GM20000 (cell line): ENCODE data around the gene PYGM.

Experiments
- DNase-seq: peaks from one replicate; pipeline ENCODE4 v3.0.0; 2012; ENCODE audit warnings: low spot score
- TF ChIP-seq, protein P1 (sequence below): IDR thresholded peaks from 2 replicates; pipeline ENCODE4 v1.5.1; 2012; ENCODE audit warnings: mild to moderate bottlenecking, control low read depth; ENCODE audit errors: extremely low read depth, missing control alignments

Gene PYGM

DNA sequence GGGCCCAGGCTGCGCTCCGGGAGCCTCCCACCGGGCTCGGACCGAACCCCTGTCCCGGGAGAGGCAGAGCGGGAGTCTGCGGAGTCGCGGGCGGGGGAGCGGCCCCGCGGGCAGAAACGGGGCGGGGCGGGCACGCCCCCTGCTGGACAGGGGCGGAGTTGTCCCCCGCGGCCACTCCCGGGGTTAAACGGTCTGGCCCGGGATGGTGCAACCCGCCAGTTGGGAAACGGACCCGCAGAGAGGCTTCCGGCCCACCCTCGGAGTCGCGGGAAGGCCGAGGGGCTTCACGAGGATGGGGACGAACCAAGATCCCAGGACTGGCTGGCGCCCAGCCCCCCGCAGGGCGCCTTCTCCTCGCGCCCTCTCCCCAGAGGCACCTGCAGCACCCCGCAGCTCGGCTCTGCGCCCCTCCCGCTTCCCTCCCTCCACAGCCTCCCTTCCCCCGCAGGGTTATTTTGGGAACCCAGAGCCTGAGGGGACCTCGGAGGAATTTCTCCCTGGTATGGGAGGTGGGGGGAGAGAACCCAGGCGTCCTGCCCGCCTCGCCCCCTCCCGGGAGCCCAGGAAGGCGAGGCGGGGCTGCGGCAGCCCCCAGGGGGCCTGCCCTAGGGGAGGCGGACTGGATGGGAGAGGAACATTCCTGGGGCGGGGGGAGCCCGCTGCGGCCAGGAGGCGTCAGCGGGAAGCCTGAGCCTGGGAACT, 16.7 kb downstream of the PYGM start:
- TF ChIP-seq, protein P1, sequence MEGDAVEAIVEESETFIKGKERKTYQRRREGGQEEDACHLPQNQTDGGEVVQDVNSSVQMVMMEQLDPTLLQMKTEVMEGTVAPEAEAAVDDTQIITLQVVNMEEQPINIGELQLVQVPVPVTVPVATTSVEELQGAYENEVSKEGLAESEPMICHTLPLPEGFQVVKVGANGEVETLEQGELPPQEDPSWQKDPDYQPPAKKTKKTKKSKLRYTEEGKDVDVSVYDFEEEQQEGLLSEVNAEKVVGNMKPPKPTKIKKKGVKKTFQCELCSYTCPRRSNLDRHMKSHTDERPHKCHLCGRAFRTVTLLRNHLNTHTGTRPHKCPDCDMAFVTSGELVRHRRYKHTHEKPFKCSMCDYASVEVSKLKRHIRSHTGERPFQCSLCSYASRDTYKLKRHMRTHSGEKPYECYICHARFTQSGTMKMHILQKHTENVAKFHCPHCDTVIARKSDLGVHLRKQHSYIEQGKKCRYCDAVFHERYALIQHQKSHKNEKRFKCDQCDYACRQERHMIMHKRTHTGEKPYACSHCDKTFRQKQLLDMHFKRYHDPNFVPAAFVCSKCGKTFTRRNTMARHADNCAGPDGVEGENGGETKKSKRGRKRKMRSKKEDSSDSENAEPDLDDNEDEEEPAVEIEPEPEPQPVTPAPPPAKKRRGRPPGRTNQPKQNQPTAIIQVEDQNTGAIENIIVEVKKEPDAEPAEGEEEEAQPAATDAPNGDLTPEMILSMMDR: peak; percentile 68
- peak; percentile 96 for DNase-seq

DNA sequence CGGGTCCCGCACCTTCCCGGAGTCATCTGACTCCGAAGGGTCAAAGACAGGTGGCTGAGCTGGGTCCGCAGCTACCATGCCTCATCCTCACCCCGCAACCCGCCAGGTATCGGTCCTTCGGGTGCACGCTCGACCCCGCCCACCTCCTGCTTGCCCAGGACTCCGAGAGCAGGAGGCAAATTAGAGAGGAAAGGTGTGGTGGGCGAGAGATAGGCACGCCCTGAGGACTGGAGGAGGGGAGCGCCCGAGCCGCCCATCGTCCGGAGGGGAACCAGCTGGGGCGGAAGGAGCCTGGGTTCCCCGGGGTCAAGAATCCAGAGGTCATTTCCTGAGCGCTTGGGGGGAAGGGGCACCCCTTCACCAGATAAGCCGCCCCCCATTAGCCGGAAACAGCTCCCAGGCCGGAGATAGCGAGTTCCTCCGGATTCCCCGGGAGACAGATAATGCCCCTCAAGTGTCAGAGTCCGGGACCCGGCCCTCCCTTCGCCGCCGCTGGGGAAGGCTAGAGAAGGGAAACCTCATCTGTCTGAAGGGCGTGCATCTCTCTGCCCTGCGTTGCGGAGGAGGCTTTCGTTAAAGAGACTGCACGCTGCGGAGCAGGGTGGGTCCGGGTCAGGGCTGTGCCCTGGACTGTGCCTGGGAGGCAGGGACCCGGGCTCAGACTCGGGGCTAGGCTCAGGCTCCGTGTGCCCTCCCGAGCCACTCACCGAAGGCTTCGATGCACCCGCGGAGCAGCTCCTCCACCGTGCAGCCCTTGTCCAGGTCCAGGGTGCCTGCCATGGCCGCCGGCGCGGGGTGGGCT, 17.5 kb downstream of the PYGM start:
- peak; percentile 74 for DNase-seq
- TF ChIP-seq, protein P1: no peak

DNA sequence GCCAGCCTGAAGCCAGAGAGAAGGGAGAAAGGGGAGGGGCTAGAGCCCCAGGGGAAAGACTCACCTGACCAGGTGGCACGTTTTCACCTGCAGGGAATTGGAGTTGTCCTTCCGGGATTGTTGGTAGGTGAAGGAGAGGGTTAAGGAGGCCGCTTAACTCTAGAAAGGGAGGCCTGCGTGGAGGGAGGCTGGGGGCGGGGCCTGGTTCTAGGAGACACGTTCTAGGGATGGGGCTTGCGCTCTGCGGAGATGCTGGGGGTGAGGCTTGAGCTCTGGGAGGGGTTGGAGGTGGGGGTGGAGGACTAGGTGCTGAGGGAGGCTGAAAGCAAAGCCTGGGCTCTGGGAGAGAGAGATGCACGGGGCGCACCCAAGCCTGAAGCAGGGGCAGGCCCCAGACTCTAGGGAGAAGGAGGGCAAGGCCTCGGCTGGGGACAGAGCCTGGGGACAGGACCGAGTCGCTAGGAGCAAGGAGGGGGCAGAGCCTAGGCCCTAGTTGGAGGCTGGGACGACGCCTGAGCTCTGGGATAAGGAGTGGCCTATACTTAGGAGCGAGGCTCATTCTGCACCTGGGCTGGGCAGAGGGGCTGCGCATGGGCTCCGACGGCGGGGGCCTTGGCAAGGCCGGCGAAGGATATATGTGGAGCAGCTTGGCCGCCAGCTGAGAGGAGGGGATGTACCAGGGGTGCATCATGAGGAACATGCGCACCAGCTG, 18.2 kb downstream of the PYGM start:
- TF ChIP-seq, protein P1: no peak
- DNase-seq: no peak

DNA sequence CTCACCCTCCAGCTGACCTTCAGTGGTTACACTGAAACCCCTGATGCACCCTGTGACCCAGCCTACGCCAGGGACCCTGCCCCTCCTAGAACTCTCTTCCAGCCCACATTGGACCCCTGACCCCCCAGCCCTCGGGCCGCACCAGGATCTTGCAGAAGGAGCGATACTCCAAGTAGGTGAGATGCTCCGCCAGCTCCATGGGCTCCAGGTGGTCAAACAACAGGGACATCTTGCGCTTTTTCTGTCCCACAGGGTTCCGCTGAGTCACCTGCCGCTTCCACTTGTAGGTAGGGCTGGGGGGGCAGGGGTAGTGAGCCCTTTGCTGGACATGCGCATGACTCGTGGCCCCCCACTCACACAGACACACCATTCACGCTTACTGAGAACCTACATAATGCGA, 19.9 kb downstream of the PYGM start:
- TF ChIP-seq, protein P1: no peak
- no peak for DNase-seq

DNA sequence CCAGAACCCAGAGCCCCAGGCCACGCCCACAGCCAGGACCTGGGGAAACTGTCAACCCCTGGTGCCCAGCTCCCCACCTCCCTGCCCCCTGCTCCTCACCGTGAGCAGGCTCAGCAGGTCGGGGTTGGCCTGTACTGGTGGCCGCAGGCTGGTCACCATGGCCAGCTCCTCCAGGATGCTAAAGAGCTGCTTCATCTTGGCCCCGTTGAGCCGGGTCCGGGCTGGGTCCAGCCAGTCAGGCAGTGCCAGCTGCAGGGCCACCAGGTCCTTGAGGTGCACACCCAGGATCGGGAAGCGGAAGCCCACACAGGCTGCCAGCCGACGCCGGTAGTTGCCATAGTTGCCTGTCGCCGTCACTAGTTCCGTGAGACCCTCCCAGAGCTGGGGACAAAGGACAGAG, 23.1 kb downstream of the PYGM start:
- no peak for DNase-seq

DNA sequence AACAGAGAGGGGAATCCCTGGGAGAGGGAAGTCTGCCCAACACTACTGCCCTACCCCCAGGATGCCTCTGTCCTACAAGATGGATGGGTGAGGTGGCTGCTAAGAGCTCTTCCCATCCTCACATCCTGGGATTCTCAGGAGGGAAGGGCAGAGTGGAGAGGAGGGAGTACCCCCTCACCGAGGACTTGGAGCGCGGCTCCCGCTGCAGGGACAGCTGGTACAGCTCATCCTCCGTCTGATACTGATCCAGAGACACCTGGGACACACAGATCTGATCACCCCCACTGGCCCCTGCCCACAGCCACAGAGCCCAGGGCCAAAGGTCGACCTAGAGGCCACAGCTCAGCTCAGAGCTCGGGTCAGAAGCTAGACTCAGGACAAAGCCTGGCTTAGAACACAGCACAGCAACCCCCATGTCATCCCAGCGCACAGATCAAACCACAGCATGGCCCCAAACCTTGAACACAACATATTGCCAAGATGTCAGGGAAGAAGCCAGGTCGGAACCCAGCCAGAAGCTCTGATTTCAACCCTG, 24.0 kb downstream of the PYGM start:
- TF ChIP-seq, protein P1: no peak
- no peak for DNase-seq

More for the DNA sequence above, 23.1 kb downstream of the PYGM start:
- TF ChIP-seq, protein P1: no peak
